Astrocyte (in vitro differentiated cells and primary cell): ENCODE measurements around the gene CHRNA5. TPM values are rescaled to one million over a fixed set of nuclear protein-coding genes. Genes with fewer than 3 reads are reported as not detected.
A peak's percentile ranks its signal among the peaks of the same experiment; 100 is the strongest.

ENCODE experiments used
- DNase-seq: peaks from one replicate; pipeline ENCODE4 v3.0.0-alpha.2; 2010; ENCODE audit warnings: low read depth
- FAIRE-seq: peaks from 2 replicates; lab custom pipeline; 2011; peaks lifted over from hg19 to GRCh38; lab: Jason Lieb, UNC
- H2AFZ ChIP-seq: 2 replicates; pipeline ENCODE4 v1.6.0; 2012; ENCODE audit warnings: low read depth, low read length, inconsistent platforms
- H3K27ac ChIP-seq: 2 replicates; pipeline ENCODE4 v1.5.1; 2011; ENCODE audit warnings: low read depth, low read length, inconsistent platforms
- H3K27me3 ChIP-seq: 2 replicates; pipeline ENCODE4 v1.6.0; 2011; ENCODE audit warnings: low read length, inconsistent platforms; ENCODE audit not compliant: insufficient read depth
- H3K36me3 ChIP-seq: 2 replicates; pipeline ENCODE4 v1.5.1; 2011; ENCODE audit warnings: low read length, inconsistent platforms; ENCODE audit not compliant: insufficient read depth
- H3K4me1 ChIP-seq: 2 replicates; pipeline ENCODE4 v1.5.1; 2011; ENCODE audit warnings: low read length, inconsistent platforms; ENCODE audit not compliant: insufficient read depth
- H3K4me2 ChIP-seq: 2 replicates; pipeline ENCODE4 v1.6.0; 2012; ENCODE audit warnings: low read length, inconsistent platforms
- H3K4me3 ChIP-seq: 2 replicates; pipeline ENCODE4 v1.5.1; 2011; ENCODE audit warnings: low read depth, mild to moderate bottlenecking, low read length, inconsistent platforms; ENCODE audit not compliant: insufficient read depth
- H3K79me2 ChIP-seq: 2 replicates; pipeline ENCODE4 v1.6.0; 2012; ENCODE audit warnings: mild to moderate bottlenecking, low read length, inconsistent platforms; ENCODE audit not compliant: insufficient read depth
- H3K9ac ChIP-seq: 2 replicates; pipeline ENCODE4 v1.6.0; 2012; ENCODE audit warnings: mild to moderate bottlenecking, low read length, inconsistent platforms
- H3K9me3 ChIP-seq: 2 replicates; pipeline ENCODE4 v1.5.1; 2012; ENCODE audit warnings: low read depth, mild to moderate bottlenecking, low read length, inconsistent platforms; ENCODE audit not compliant: insufficient read depth
- H4K20me1 ChIP-seq: 2 replicates; pipeline ENCODE4 v1.6.0; 2012; ENCODE audit warnings: low read length, inconsistent platforms; ENCODE audit not compliant: insufficient read depth
- H3K27ac Mint-ChIP-seq: one replicate; pipeline ENCODE4 v1.8.0; 2021; ENCODE audit warnings: mild to moderate bottlenecking, mixed read lengths; ENCODE audit not compliant: unreplicated experiment
- H3K27me3 Mint-ChIP-seq: one replicate; pipeline ENCODE4 v1.8.0; 2021; ENCODE audit warnings: low read depth, mixed read lengths; ENCODE audit not compliant: unreplicated experiment
- H3K36me3 Mint-ChIP-seq: one replicate; pipeline ENCODE4 v1.8.0; 2021; ENCODE audit warnings: low read depth, mixed read lengths; ENCODE audit not compliant: unreplicated experiment
- H3K4me1 Mint-ChIP-seq: one replicate; pipeline ENCODE4 v1.8.0; 2021; ENCODE audit warnings: low read depth, mixed read lengths; ENCODE audit not compliant: unreplicated experiment
- H3K4me3 Mint-ChIP-seq: one replicate; pipeline ENCODE4 v1.8.0; 2021; ENCODE audit warnings: mild to moderate bottlenecking, moderate library complexity, mixed read lengths; ENCODE audit not compliant: unreplicated experiment
- H3K9me3 Mint-ChIP-seq: one replicate; pipeline ENCODE4 v1.8.0; 2021; ENCODE audit warnings: mild to moderate bottlenecking, mixed read lengths; ENCODE audit not compliant: unreplicated experiment
- CTCF ChIP-seq: IDR thresholded peaks from 2 replicates; pipeline ENCODE4 v1.5.1; 2011; ENCODE audit warnings: low read depth, mild to moderate bottlenecking, inconsistent platforms, low read length, moderate library complexity; ENCODE audit not compliant: insufficient read depth
- EZH2 ChIP-seq: IDR thresholded peaks from 2 replicates; pipeline ENCODE4 v1.6.1; 2012; ENCODE audit warnings: mild to moderate bottlenecking, low read length, inconsistent platforms; ENCODE audit not compliant: insufficient read depth
- total RNA-seq: library from RNA; stranded (reverse); gene quantifications from 2 replicates; pipeline ENCODE4 v1.2.1, GENCODE V29; 2021

Gene CHRNA5
- total RNA-seq, 1 donor from 2014 or later: 2.5 TPM

- Histone ChIP-seq H4K20me1 (no peaks in the 10 kb centered on the region), H3K9me3 (no peaks in the 10 kb centered on the region), H3K79me2 (no peaks in the 10 kb centered on the region), H2AFZ (no peak overlapping the region), H3K4me1 (no peaks in the 10 kb centered on the region), H3K36me3 (no peaks in the 10 kb centered on the region), H3K27me3 (no peaks in the 10 kb centered on the region), H3K4me2 (no peak overlapping the region), H3K9ac (no peak overlapping the region), H3K27ac (no peak overlapping the region), H3K4me3 (no peak overlapping the region)
- H3K27me3 Mint-ChIP-seq: no peaks in the 10 kb centered on the region
- H3K9me3 Mint-ChIP-seq: peaks cover 14% of the 10 kb centered on the region
- no peaks in the 10 kb centered on the region for H3K4me1 Mint-ChIP-seq
- peaks cover 4% of the 10 kb centered on the region for H3K36me3 Mint-ChIP-seq
- TF ChIP-seq EZH2: no peak
- TF ChIP-seq CTCF: no peak
- DNase-seq (no peak), FAIRE-seq (no peak)
- no peak overlapping the region for H3K27ac Mint-ChIP-seq
- no peak overlapping the region for H3K4me3 Mint-ChIP-seq
Measured at GRCh38 chr15:78527325-78527724, 38.0 kb upstream of the CHRNA5 start.

- no peak for TF ChIP-seq EZH2
- Histone ChIP-seq H2AFZ (no peak overlapping the region), H3K4me1 (no peaks in the 10 kb centered on the region), H3K9me3 (no peaks in the 10 kb centered on the region), H3K27ac (no peak overlapping the region), H3K27me3 (no peaks in the 10 kb centered on the region), H3K9ac (no peak overlapping the region), H3K36me3 (no peaks in the 10 kb centered on the region), H3K4me3 (no peak overlapping the region), H4K20me1 (no peaks in the 10 kb centered on the region), H3K4me2 (no peak overlapping the region), H3K79me2 (no peaks in the 10 kb centered on the region)
- Mint-ChIP-seq H3K9me3 (no peaks in the 10 kb centered on the region), H3K36me3 (no peaks in the 10 kb centered on the region), H3K4me3 (no peak overlapping the region), H3K27ac (no peak overlapping the region), H3K27me3 (no peaks in the 10 kb centered on the region), H3K4me1 (peaks cover 3% of the 10 kb centered on the region)
- no peak for FAIRE-seq
- no peak for DNase-seq
Measured at GRCh38 chr15:78533331-78533730, 32.0 kb upstream of the CHRNA5 start.

- Histone ChIP-seq H3K27me3 (no peaks in the 10 kb centered on the region), H3K36me3 (no peaks in the 10 kb centered on the region), H3K27ac (no peak overlapping the region), H4K20me1 (peaks cover 4% of the 10 kb centered on the region), H3K9ac (no peak overlapping the region), H3K4me3 (no peak overlapping the region), H2AFZ (no peak overlapping the region), H3K79me2 (peaks cover 8% of the 10 kb centered on the region), H3K4me2 (no peak overlapping the region), H3K4me1 (peaks cover 3% of the 10 kb centered on the region), H3K9me3 (no peaks in the 10 kb centered on the region)
- Mint-ChIP-seq H3K27ac (no peak overlapping the region), H3K36me3 (no peaks in the 10 kb centered on the region), H3K4me3 (no peak overlapping the region), H3K4me1 (peaks cover 3% of the 10 kb centered on the region), H3K27me3 (no peaks in the 10 kb centered on the region), H3K9me3 (no peaks in the 10 kb centered on the region)
- TF ChIP-seq EZH2 (no peak), CTCF (no peak)
- DNase-seq (peak; percentile 16), FAIRE-seq (no peak)
Measured at GRCh38 chr15:78536134-78536533, 29.2 kb upstream of the CHRNA5 start.
